Measurements from ENCODE around the gene DNAJB8. TPM values are rescaled to one million over a fixed set of nuclear protein-coding genes. Genes with fewer than 3 reads are reported as not detected.

The DNAJB8 gene
- total RNA-seq, 1 experiment from 2014 or later = not detected

GRCh38 chr3:128448491-128448890, 18.2 kb downstream of the DNAJB8 start:
- Histone ChIP-seq H3K27me3 (replicated peaks; ENCODE audit: control insufficient read depth, insufficient read depth, low read length) (no peaks in the 10 kb centered on the region), H3K36me3 (ENCODE audit: control insufficient read depth, insufficient read depth, low read length) (no peaks in the 10 kb centered on the region), H3K4me1 (no peaks in the 10 kb centered on the region), H3K4me3 (ENCODE audit: low read depth, low read length) (no peak overlapping the region), H3K9me3 (no peaks in the 10 kb centered on the region)
- ChIA-PET CTCF (interaction anchor here (0.8 kb wide), 1 partner anchor 15 kb away, joined by 3 read pairs; no protein-coding TSS in a partner anchor), POLR2A (no interaction called here)
- Mint-ChIP-seq H3K36me3 (ENCODE audit: insufficient read depth, unreplicated experiment) (no peaks in the 10 kb centered on the region), H3K27ac (ENCODE audit: unreplicated experiment) (no peak overlapping the region), H3K4me3 (ENCODE audit: unreplicated experiment) (no peak overlapping the region), H3K4me1 (ENCODE audit: low read depth, unreplicated experiment) (no peaks in the 10 kb centered on the region), H3K27me3 (ENCODE audit: insufficient read depth, unreplicated experiment) (peaks cover 19% of the 10 kb centered on the region), H3K9me3 (ENCODE audit: unreplicated experiment) (peaks cover 23% of the 10 kb centered on the region)
- no TSS peak for BruUV-seq (replicated peaks)
- intact Hi-C loops (cut with micrococcal nuclease; ENCODE audit: unreplicated experiment) = no loop called here
- no peak for DNase-seq
- no peak for TF ChIP-seq CTCF (IDR thresholded peaks at IDR 0.05; ENCODE audit: insufficient read depth in 1 of 2, low read depth in 1 of 2, low read length in 1 of 2, severe bottlenecking in 1 of 2, unreplicated experiment in 1 of 2)

- ChIA-PET CTCF (no interaction called here), POLR2A (no interaction called here)
- no peaks in the 10 kb centered on the region for H3K4me1 ChIP-seq
- Mint-ChIP-seq H3K4me3 (ENCODE audit: unreplicated experiment) (no peak overlapping the region), H3K9me3 (ENCODE audit: unreplicated experiment) (peaks cover 23% of the 10 kb centered on the region), H3K4me1 (ENCODE audit: low read depth, unreplicated experiment) (no peaks in the 10 kb centered on the region), H3K27ac (ENCODE audit: unreplicated experiment) (no peak overlapping the region), H3K36me3 (ENCODE audit: insufficient read depth, unreplicated experiment) (no peaks in the 10 kb centered on the region), H3K27me3 (ENCODE audit: insufficient read depth, unreplicated experiment) (peaks cover 19% of the 10 kb centered on the region)
- H3K27me3 ChIP-seq (replicated peaks; ENCODE audit: control insufficient read depth, insufficient read depth, low read length) = no peaks in the 10 kb centered on the region
- no peaks in the 10 kb centered on the region for H3K36me3 ChIP-seq (ENCODE audit: control insufficient read depth, insufficient read depth, low read length)
- DNase-seq = no peak
- intact Hi-C loops (cut with micrococcal nuclease; ENCODE audit: unreplicated experiment) = no loop called here
- no peak overlapping the region for H3K4me3 ChIP-seq (ENCODE audit: low read depth, low read length)
- TF ChIP-seq CTCF (IDR thresholded peaks at IDR 0.05; ENCODE audit: insufficient read depth in 1 of 2, low read depth in 1 of 2, low read length in 1 of 2, severe bottlenecking in 1 of 2, unreplicated experiment in 1 of 2) = no peak
- H3K9me3 ChIP-seq = no peaks in the 10 kb centered on the region
- BruUV-seq (replicated peaks) = no TSS peak
Observed at GRCh38 chr3:128447561-128448013, 19.1 kb downstream of the DNAJB8 start.

GRCh38 chr3:128446821-128447220, 19.9 kb downstream of the DNAJB8 start:
- no peaks in the 10 kb centered on the region for H3K9me3 ChIP-seq
- BruUV-seq (replicated peaks) = no TSS peak
- ChIA-PET CTCF (no interaction called here), POLR2A (no interaction called here)
- H3K4me1 ChIP-seq = no peaks in the 10 kb centered on the region
- no peak for DNase-seq
- H3K36me3 Mint-ChIP-seq (ENCODE audit: insufficient read depth, unreplicated experiment) = no peaks in the 10 kb centered on the region
- H3K4me3 Mint-ChIP-seq (ENCODE audit: unreplicated experiment) = no peak overlapping the region
- no peak overlapping the region for H3K27ac Mint-ChIP-seq (ENCODE audit: unreplicated experiment)
- peaks cover 23% of the 10 kb centered on the region for H3K9me3 Mint-ChIP-seq (ENCODE audit: unreplicated experiment)
- H3K27me3 ChIP-seq (replicated peaks; ENCODE audit: control insufficient read depth, insufficient read depth, low read length) = no peaks in the 10 kb centered on the region
- no peak for TF ChIP-seq CTCF (IDR thresholded peaks at IDR 0.05; ENCODE audit: insufficient read depth in 1 of 2, low read depth in 1 of 2, low read length in 1 of 2, severe bottlenecking in 1 of 2, unreplicated experiment in 1 of 2)
- H3K4me1 Mint-ChIP-seq (ENCODE audit: low read depth, unreplicated experiment) = no peaks in the 10 kb centered on the region
- intact Hi-C loops (cut with micrococcal nuclease; ENCODE audit: unreplicated experiment) = no loop called here
- peaks cover 19% of the 10 kb centered on the region for H3K27me3 Mint-ChIP-seq (ENCODE audit: insufficient read depth, unreplicated experiment)
- H3K4me3 ChIP-seq (ENCODE audit: low read depth, low read length) = no peak overlapping the region
- no peaks in the 10 kb centered on the region for H3K36me3 ChIP-seq (ENCODE audit: control insufficient read depth, insufficient read depth, low read length)

All from Caco-2 (cell line).